Measurements from ENCODE around the gene EPHA5.

EPHA5 gene

GRCh38 chr4:65383589-65384305, 286.5 kb downstream of the EPHA5 start:
- peak; percentile 70 for ATAC-seq

GRCh38 chr4:65381648-65382047, 288.6 kb downstream of the EPHA5 start:
- no peak for ATAC-seq
- TF ChIP-seq CREB5 (CRISPR knock-in tag; IDR thresholded peaks at IDR 0.05; ENCODE audit: low read depth) (no peak), ZNF565 (CRISPR knock-in tag; conservative IDR thresholded peaks at IDR 0.05; ENCODE audit: low read depth) (no peak), RARB (CRISPR knock-in tag; IDR thresholded peaks at IDR 0.05) (no peak), TOX (CRISPR knock-in tag; IDR thresholded peaks at IDR 0.05; ENCODE audit: borderline replicate concordance) (no peak), ZFP30 (CRISPR knock-in tag; IDR thresholded peaks at IDR 0.05) (no peak), POU6F1 (CRISPR knock-in tag; IDR thresholded peaks at IDR 0.05; ENCODE audit: borderline replicate concordance, low read depth) (no peak), PPARA (CRISPR knock-in tag; IDR thresholded peaks at IDR 0.05; ENCODE audit: borderline replicate concordance) (no peak), ARNTL (CRISPR knock-in tag; IDR thresholded peaks at IDR 0.05; ENCODE audit: borderline replicate concordance, low read depth) (no peak), TSHZ2 (CRISPR knock-in tag; IDR thresholded peaks at IDR 0.05) (no peak), CSDC2 (CRISPR knock-in tag; IDR thresholded peaks at IDR 0.05) (no peak), SNAI2 (CRISPR knock-in tag; IDR thresholded peaks at IDR 0.05) (no peak)
- TF ChIP-seq, protein P1, sequence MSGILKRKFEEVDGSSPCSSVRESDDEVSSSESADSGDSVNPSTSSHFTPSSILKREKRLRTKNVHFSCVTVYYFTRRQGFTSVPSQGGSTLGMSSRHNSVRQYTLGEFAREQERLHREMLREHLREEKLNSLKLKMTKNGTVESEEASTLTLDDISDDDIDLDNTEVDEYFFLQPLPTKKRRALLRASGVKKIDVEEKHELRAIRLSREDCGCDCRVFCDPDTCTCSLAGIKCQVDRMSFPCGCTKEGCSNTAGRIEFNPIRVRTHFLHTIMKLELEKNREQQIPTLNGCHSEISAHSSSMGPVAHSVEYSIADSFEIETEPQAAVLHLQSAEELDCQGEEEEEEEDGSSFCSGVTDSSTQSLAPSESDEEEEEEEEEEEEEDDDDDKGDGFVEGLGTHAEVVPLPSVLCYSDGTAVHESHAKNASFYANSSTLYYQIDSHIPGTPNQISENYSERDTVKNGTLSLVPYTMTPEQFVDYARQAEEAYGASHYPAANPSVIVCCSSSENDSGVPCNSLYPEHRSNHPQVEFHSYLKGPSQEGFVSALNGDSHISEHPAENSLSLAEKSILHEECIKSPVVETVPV (CRISPR knock-in tag; IDR thresholded peaks at IDR 0.05) = no peak

More at GRCh38 chr4:65383589-65384305, 286.5 kb downstream of the EPHA5 start:
- TF ChIP-seq ZNF8 (CRISPR knock-in tag; IDR thresholded peaks at IDR 0.05) = no peak
- no peak for TF ChIP-seq CSDC2 (CRISPR knock-in tag; IDR thresholded peaks at IDR 0.05)
- no peak for TF ChIP-seq ISL1 (CRISPR knock-in tag; IDR thresholded peaks at IDR 0.05)
- no peak for TF ChIP-seq ZC3H10 (CRISPR knock-in tag; IDR thresholded peaks at IDR 0.05)
- TF ChIP-seq SNAI2 (CRISPR knock-in tag; IDR thresholded peaks at IDR 0.05) = no peak
- no peak for TF ChIP-seq GLIS3 (CRISPR knock-in tag; IDR thresholded peaks at IDR 0.05)
- TF ChIP-seq PATZ1 (CRISPR knock-in tag; IDR thresholded peaks at IDR 0.05; ENCODE audit: borderline replicate concordance) = no peak
- TF ChIP-seq TOX (CRISPR knock-in tag; IDR thresholded peaks at IDR 0.05; ENCODE audit: borderline replicate concordance) = no peak
- no peak for TF ChIP-seq ARNTL (CRISPR knock-in tag; IDR thresholded peaks at IDR 0.05; ENCODE audit: borderline replicate concordance, low read depth)
- TF ChIP-seq ZNF565 (CRISPR knock-in tag; conservative IDR thresholded peaks at IDR 0.05; ENCODE audit: low read depth) = no peak
- TF ChIP-seq, protein P1 (CRISPR knock-in tag; IDR thresholded peaks at IDR 0.05) = no peak
- no peak for TF ChIP-seq CREB5 (CRISPR knock-in tag; IDR thresholded peaks at IDR 0.05; ENCODE audit: low read depth)
- no peak for TF ChIP-seq RARB (CRISPR knock-in tag; IDR thresholded peaks at IDR 0.05)

Measured in SK-N-SH treated with all-trans-retinoic acid at 6 μM for 48 hours (cell line).